A549 (cell line): ENCODE measurements around the gene PPP1R18. TPM values are rescaled to one million over a fixed set of nuclear protein-coding genes. Genes with fewer than 3 reads are reported as not detected.

Experiments used
- ATAC-seq, 2 experiments: fragments of 200-7000 bp in 1 of 2; fragments of >200 bp in 1 of 2; cut with Nextera tagmentation in 1 of 2; cut with Tn5 transposase in 1 of 2; 3 replicates each; pipeline versions ENCODE4 v1.8.0 to v1.9.1; 2018 to 2020; ENCODE audit warnings: mild to moderate bottlenecking in 1 of 2, moderate library complexity in 1 of 2
- CTCF ChIA-PET: fragments of 300-600 bp; sonication (Branson Sonifier 250); formaldehyde crosslinking; extraction: SDS; loops from one replicate; lab custom pipeline; 2021; ENCODE audit warnings: antibody characterized with exemption, inconsistent platforms; lab: Yijun Ruan, JAX
- POLR2A ChIA-PET: fragments of 350-600 bp; formaldehyde crosslinking; extraction: SDS; loops from one replicate; lab custom pipeline; 2021; ENCODE audit warnings: antibody characterized with exemption, inconsistent platforms; lab: Yijun Ruan, JAX
- DNase-seq, 2 experiments: peaks; one replicate each; pipeline versions ENCODE4 v3.0.0 to v3.0.0-alpha.2; 2011 to 2016; ENCODE audit warnings: low read depth in 1 of 2, low spot score in 1 of 2
- FAIRE-seq: peaks from 2 replicates; lab custom pipeline; 2011; peaks lifted over from hg19 to GRCh38; lab: Jason Lieb, UNC
- H3K27ac ChIP-seq, 2 experiments: fragments of >200 bp; sonication (Bioruptor Twin); formaldehyde crosslinking; 3 replicates each; pipeline ENCODE4 v1.5.1; 2016 to 2017
- H3K4me1 ChIP-seq: fragments of >200 bp; sonication (Bioruptor Twin); formaldehyde crosslinking; 3 replicates; pipeline ENCODE4 v1.6.1; 2016
- H3K4me2 ChIP-seq: fragments of >200 bp; sonication (Bioruptor Twin); formaldehyde crosslinking; 3 replicates; pipeline ENCODE4 v1.6.1; 2016
- H3K4me3 ChIP-seq: fragments of >200 bp; sonication (Bioruptor Twin); formaldehyde crosslinking; 3 replicates; pipeline ENCODE4 v1.5.1; 2016
- H3K9me3 ChIP-seq: fragments of >200 bp; sonication (Bioruptor Twin); formaldehyde crosslinking; 3 replicates; pipeline ENCODE4 v1.6.1; 2016
- CBX8 ChIP-seq: fragments of 200-600 bp; sonication (generic); IDR thresholded peaks from 2 replicates; pipeline ENCODE4 v1.6.1; 2016
- CHD4 ChIP-seq: fragments of 200-600 bp; sonication (generic); IDR thresholded peaks from 2 replicates; pipeline ENCODE4 v1.6.1; 2016; ENCODE audit warnings: antibody characterized with exemption, mild to moderate bottlenecking, borderline replicate concordance
- CTCF ChIP-seq: fragments of >200 bp; sonication (Bioruptor Twin); formaldehyde crosslinking; IDR thresholded peaks from 3 replicates; pipeline ENCODE4 v1.5.1; 2016
- HOXA7 ChIP-seq: fragments of 250-450 bp; sonication (Bioruptor Pico); IDR thresholded peaks from 2 replicates; pipeline ENCODE4 v1.5.0; 2020; ENCODE audit warnings: mild to moderate bottlenecking, moderate library complexity
- JUN ChIP-seq, 2 experiments: fragments of >200 bp; sonication (Bioruptor Twin); formaldehyde crosslinking; IDR thresholded peaks; 2 replicates in 1 of 2; 3 replicates in 1 of 2; pipeline ENCODE4 v1.6.1; 2016 to 2017
- MAFK ChIP-seq: fragments of 450-650 bp; IDR thresholded peaks from 2 replicates; pipeline ENCODE4 v1.6.1; 2014; ENCODE audit not compliant: partially characterized antibody
- MAX ChIP-seq: IDR thresholded peaks from 2 replicates; pipeline ENCODE4 v1.6.1; 2012
- NPAS2 ChIP-seq: fragments of 250-450 bp; sonication (Bioruptor Pico); IDR thresholded peaks from 2 replicates; pipeline ENCODE4 v1.8.0; 2022; ENCODE audit warnings: mild to moderate bottlenecking, moderate library complexity, borderline replicate concordance
- PHF8 ChIP-seq: fragments of 200-600 bp; sonication (generic); IDR thresholded peaks from 2 replicates; pipeline ENCODE4 v1.6.1; 2016; ENCODE audit warnings: low read depth, mild to moderate bottlenecking, antibody characterized with exemption, moderate library complexity, borderline replicate concordance
- POLR2A ChIP-seq: IDR thresholded peaks from 2 replicates; pipeline ENCODE4 v1.6.1; 2012; ENCODE audit warnings: mild to moderate bottlenecking, low read length
- ZC3H11A ChIP-seq: fragments of 450-650 bp; IDR thresholded peaks from 2 replicates; pipeline ENCODE4 v1.6.1; 2014; ENCODE audit warnings: antibody characterized with exemption, mild to moderate bottlenecking
- ZFP36 ChIP-seq: fragments of 450-650 bp; IDR thresholded peaks from 2 replicates; pipeline ENCODE4 v1.6.1; 2014; ENCODE audit warnings: borderline replicate concordance; ENCODE audit not compliant: partially characterized antibody
- WGBS: methylation state at CpG from one replicate; pipeline ENCODE4 v1.1.6; 2017; ENCODE audit errors: missing lambda C conversion rate; 5-methylcytosine and 5-hydroxymethylcytosine counted together
- polyA plus RNA-seq, 4 experiments: library from polyadenylated mRNA; depleted of rRNA in 3 of 4; stranded (reverse); fragments of >200 nt; fragmentation: RNase III in 1 of 4; extraction: RNeasy Plus Mini Kit Qiagen cat#74134 plus additional on column Dnase treatment in 1 of 4; gene quantifications; 2 replicates in 3 of 4; 3 replicates in 1 of 4; pipeline ENCODE4 v1.2.3, GENCODE V29; 2011 to 2017
- small RNA-seq, 6 experiments: library from RNA; depleted of rRNA; stranded (forward); fragments of <200 nt; gene quantifications; one replicate each; pipeline ENCODE3, GENCODE V24; 2012
- TF ChIP-seq, protein P1 (sequence below): IDR thresholded peaks from 2 replicates; pipeline ENCODE4 v1.6.1; 2012

PPP1R18 gene
- polyA plus RNA-seq, 2 of the 4 experiments (the other 2 are of a cell fraction) = 17.1 to 20.6 TPM

DNA sequence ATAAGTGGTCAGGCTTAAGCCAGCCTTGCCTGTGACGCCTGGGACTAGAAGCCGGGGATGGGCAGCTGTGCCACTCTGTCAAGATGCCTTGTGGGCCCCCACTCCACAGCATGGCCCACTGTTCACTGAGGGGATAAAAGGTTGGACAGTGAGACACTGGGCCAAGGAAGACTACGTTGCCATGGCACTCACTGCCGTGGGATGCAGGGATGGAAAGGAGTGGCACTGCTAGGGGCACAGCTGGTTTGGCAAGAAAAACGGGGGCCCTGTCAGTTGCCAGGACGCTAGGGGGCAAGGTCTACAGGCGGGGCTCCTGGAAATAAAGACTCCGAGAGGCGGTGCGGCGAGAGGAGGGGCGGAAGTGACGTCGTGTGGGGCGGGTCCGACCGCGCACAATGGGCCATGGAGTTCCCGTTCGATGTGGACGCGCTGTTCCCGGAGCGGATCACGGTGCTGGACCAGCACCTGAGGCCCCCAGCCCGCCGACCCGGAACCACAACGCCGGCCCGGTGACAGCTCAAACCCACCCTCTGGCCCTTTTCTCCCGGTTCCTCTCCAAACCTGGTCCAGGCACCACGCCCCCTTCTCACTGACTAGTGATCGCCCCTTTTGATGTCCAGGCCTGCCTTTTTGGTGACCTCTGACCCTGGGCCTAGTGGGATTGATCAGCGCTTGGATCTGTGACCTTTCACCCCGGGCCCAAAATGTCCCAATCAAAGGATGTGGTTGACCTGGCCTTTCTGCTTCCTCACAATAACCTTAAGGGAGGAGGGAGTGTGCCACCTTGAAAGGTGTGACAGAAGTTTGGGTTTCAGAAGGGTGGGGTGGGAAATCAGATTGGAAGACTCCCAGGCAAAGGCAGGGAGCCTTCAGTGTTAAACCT, 59.7 kb downstream of the PPP1R18 start, which contains the start of gene ATAT1:
Gene ATAT1, plus strand, starts transcription at position 391 of the 883 bp plus-strand sequence.
- CTCF ChIA-PET = interaction anchor here (1.0 to 1.6 kb wide), 4 partner anchors 9 to 52 kb away, joined by 3 to 5 read pairs (median 4); partner anchors contain the start of genes DHX16, MRPS18B and PPP1R10
- ATAC-seq (peak; percentile 98 to 99), DNase-seq (peak; percentile 80 to 82), FAIRE-seq (no peak)
- 4% methylated on average over 30 of the region's 36 CpGs for WGBS
- H3K27ac ChIP-seq = peak within 1 kb of the TSS; percentile 76 to 98
- peak within 1 kb of the TSS; percentile 81 for H3K4me2 ChIP-seq
- peaks cover 13% of the 10 kb centered on the region for H3K4me1 ChIP-seq
- POLR2A ChIA-PET = interaction anchor here (1.9 kb wide), 1 partner anchor 9 kb away, joined by 7 read pairs; the partner anchor contains the start of genes MRPS18B and PPP1R10
- H3K4me3 ChIP-seq = peak within 1 kb of the TSS; percentile 55
- no peaks in the 10 kb centered on the region for H3K9me3 ChIP-seq
- TF ChIP-seq MAFK (no peak), HOXA7 (CRISPR knock-in tag) (0 out of 2 replicates have a peak, but pooled peaks have one; percentile 45), POLR2A (peak; percentile 80), JUN (IDR thresholded peaks at IDR 0.05) (peak in 1 of 2 experiments; percentile 71; a peak in 4 of 5 replicates), ZC3H11A (no peak), PHF8 (peak; percentile 52; the same call in 1 of the 2 replicates), CHD4 (no peak), NPAS2 (no peak), MAX (peak; percentile 45), CTCF (0 out of 3 replicates have a peak, but pooled peaks have one; percentile 9), CBX8 (no peak), ZFP36 (no peak)
- TF ChIP-seq, protein P1, sequence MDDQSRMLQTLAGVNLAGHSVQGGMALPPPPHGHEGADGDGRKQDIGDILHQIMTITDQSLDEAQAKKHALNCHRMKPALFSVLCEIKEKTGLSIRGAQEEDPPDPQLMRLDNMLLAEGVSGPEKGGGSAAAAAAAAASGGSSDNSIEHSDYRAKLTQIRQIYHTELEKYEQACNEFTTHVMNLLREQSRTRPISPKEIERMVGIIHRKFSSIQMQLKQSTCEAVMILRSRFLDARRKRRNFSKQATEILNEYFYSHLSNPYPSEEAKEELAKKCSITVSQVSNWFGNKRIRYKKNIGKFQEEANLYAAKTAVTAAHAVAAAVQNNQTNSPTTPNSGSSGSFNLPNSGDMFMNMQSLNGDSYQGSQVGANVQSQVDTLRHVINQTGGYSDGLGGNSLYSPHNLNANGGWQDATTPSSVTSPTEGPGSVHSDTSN = peak; percentile 90

Small RNA genes within 50 kb of the gene (small RNA-seq; reads per million reads assigned to genes)
- gene RF00019 = 0 reads per million in 6 experiments

Other genes starting within 250 kb of the PPP1R18 start
- gene HLA-E, start 197.1 kb downstream of the PPP1R18 start, polyA plus RNA-seq (2011; rRNA removed) = 38.3 and 40.0 TPM in 2 replicates
- gene HLA-E, start 197.1 kb downstream of the PPP1R18 start, polyA plus RNA-seq (2017; fragmentation: RNase III; extraction: RNeasy Plus Mini Kit Qiagen cat#74134 plus additional on column Dnase treatment) = 33.6 to 41.7 TPM (median 40.3 TPM) in 3 replicates
- 18.5 and 25.6 TPM in 2 replicates for gene GNL1, start 130.2 kb downstream of the PPP1R18 start, polyA plus RNA-seq (2011; rRNA removed)
- gene GNL1, start 130.2 kb downstream of the PPP1R18 start, polyA plus RNA-seq (2017; fragmentation: RNase III; extraction: RNeasy Plus Mini Kit Qiagen cat#74134 plus additional on column Dnase treatment) = 19.9 to 28.7 TPM (median 27.2 TPM) in 3 replicates
- gene PRR3, start 129.3 kb downstream of the PPP1R18 start, polyA plus RNA-seq (2011; rRNA removed) = 24.1 and 29.5 TPM in 2 replicates
- 12.8 to 13.8 TPM (median 12.8 TPM) in 3 replicates for gene PRR3, start 129.3 kb downstream of the PPP1R18 start, polyA plus RNA-seq (2017; fragmentation: RNase III; extraction: RNeasy Plus Mini Kit Qiagen cat#74134 plus additional on column Dnase treatment)
- 30.2 and 31.0 TPM in 2 replicates for gene ABCF1, start 115.2 kb downstream of the PPP1R18 start, polyA plus RNA-seq (2011; rRNA removed)
- 71.3 to 73.3 TPM (median 72.0 TPM) in 3 replicates for gene ABCF1, start 115.2 kb downstream of the PPP1R18 start, polyA plus RNA-seq (2017; fragmentation: RNase III; extraction: RNeasy Plus Mini Kit Qiagen cat#74134 plus additional on column Dnase treatment)
- 33.3 and 37.6 TPM in 2 replicates for gene PPP1R10, start 69.4 kb downstream of the PPP1R18 start, polyA plus RNA-seq (2011; rRNA removed)
- 25.2 to 28.4 TPM (median 26.4 TPM) in 3 replicates for gene PPP1R10, start 69.4 kb downstream of the PPP1R18 start, polyA plus RNA-seq (2017; fragmentation: RNase III; extraction: RNeasy Plus Mini Kit Qiagen cat#74134 plus additional on column Dnase treatment)
- 91.1 and 97.3 TPM in 2 replicates for gene MRPS18B, start 68.8 kb downstream of the PPP1R18 start, polyA plus RNA-seq (2011; rRNA removed)
- gene MRPS18B, start 68.8 kb downstream of the PPP1R18 start, polyA plus RNA-seq (2017; fragmentation: RNase III; extraction: RNeasy Plus Mini Kit Qiagen cat#74134 plus additional on column Dnase treatment) = 83.6 to 104 TPM (median 85.3 TPM) in 3 replicates
- 7.4 and 9.3 TPM in 2 replicates for gene ATAT1, start 59.8 kb downstream of the PPP1R18 start, polyA plus RNA-seq (2011; rRNA removed)
- gene ATAT1, start 59.8 kb downstream of the PPP1R18 start, polyA plus RNA-seq (2017; fragmentation: RNase III; extraction: RNeasy Plus Mini Kit Qiagen cat#74134 plus additional on column Dnase treatment) = 8.6 to 9.3 TPM (median 8.6 TPM) in 3 replicates
- gene C6orf136, start 39.5 kb downstream of the PPP1R18 start, polyA plus RNA-seq (2011; rRNA removed) = 7.5 and 9.2 TPM in 2 replicates
- gene C6orf136, start 39.5 kb downstream of the PPP1R18 start, polyA plus RNA-seq (2017; fragmentation: RNase III; extraction: RNeasy Plus Mini Kit Qiagen cat#74134 plus additional on column Dnase treatment) = 11.4 to 12.6 TPM (median 11.7 TPM) in 3 replicates
- 31.3 and 31.6 TPM in 2 replicates for gene DHX16, start 13.6 kb downstream of the PPP1R18 start, polyA plus RNA-seq (2011; rRNA removed)
- 27.7 to 31.6 TPM (median 30.3 TPM) in 3 replicates for gene DHX16, start 13.6 kb downstream of the PPP1R18 start, polyA plus RNA-seq (2017; fragmentation: RNase III; extraction: RNeasy Plus Mini Kit Qiagen cat#74134 plus additional on column Dnase treatment)
- 11.3 and 12.4 TPM in 2 replicates for gene NRM, start 4.3 kb upstream of the PPP1R18 start, polyA plus RNA-seq (2011; rRNA removed)
- gene NRM, start 4.3 kb upstream of the PPP1R18 start, polyA plus RNA-seq (2017; fragmentation: RNase III; extraction: RNeasy Plus Mini Kit Qiagen cat#74134 plus additional on column Dnase treatment) = 13.0 to 14.5 TPM (median 13.0 TPM) in 3 replicates
- 8.2 and 13.3 TPM in 2 replicates for gene MDC1, start 30.6 kb upstream of the PPP1R18 start, polyA plus RNA-seq (2011; rRNA removed)
- gene MDC1, start 30.6 kb upstream of the PPP1R18 start, polyA plus RNA-seq (2017; fragmentation: RNase III; extraction: RNeasy Plus Mini Kit Qiagen cat#74134 plus additional on column Dnase treatment) = 14.9 to 21.4 TPM (median 16.5 TPM) in 3 replicates
- gene TUBB, start 33.7 kb upstream of the PPP1R18 start, polyA plus RNA-seq (2011; rRNA removed) = 691 and 782 TPM in 2 replicates
- 1,022 to 1,121 TPM (median 1,044 TPM) in 3 replicates for gene TUBB, start 33.7 kb upstream of the PPP1R18 start, polyA plus RNA-seq (2017; fragmentation: RNase III; extraction: RNeasy Plus Mini Kit Qiagen cat#74134 plus additional on column Dnase treatment)
- 135 and 136 TPM in 2 replicates for gene FLOT1, start 56.0 kb upstream of the PPP1R18 start, polyA plus RNA-seq (2011; rRNA removed)
- gene FLOT1, start 56.0 kb upstream of the PPP1R18 start, polyA plus RNA-seq (2017; fragmentation: RNase III; extraction: RNeasy Plus Mini Kit Qiagen cat#74134 plus additional on column Dnase treatment) = 89.7 to 99.2 TPM (median 89.9 TPM) in 3 replicates
- gene IER3, start 57.9 kb upstream of the PPP1R18 start, polyA plus RNA-seq (2011; rRNA removed) = 116 and 202 TPM in 2 replicates
- gene IER3, start 57.9 kb upstream of the PPP1R18 start, polyA plus RNA-seq (2017; fragmentation: RNase III; extraction: RNeasy Plus Mini Kit Qiagen cat#74134 plus additional on column Dnase treatment) = 89.1 to 108 TPM (median 104 TPM) in 3 replicates
- gene DDR1, start 197.9 kb upstream of the PPP1R18 start, polyA plus RNA-seq (2011; rRNA removed) = 19.8 and 25.8 TPM in 2 replicates
- 31.9 to 44.2 TPM (median 43.5 TPM) in 3 replicates for gene DDR1, start 197.9 kb upstream of the PPP1R18 start, polyA plus RNA-seq (2017; fragmentation: RNase III; extraction: RNeasy Plus Mini Kit Qiagen cat#74134 plus additional on column Dnase treatment)
- gene GTF2H4, start 221.6 kb upstream of the PPP1R18 start, polyA plus RNA-seq (2011; rRNA removed) = 19.7 and 24.8 TPM in 2 replicates
- gene GTF2H4, start 221.6 kb upstream of the PPP1R18 start, polyA plus RNA-seq (2017; fragmentation: RNase III; extraction: RNeasy Plus Mini Kit Qiagen cat#74134 plus additional on column Dnase treatment) = 24.1 to 28.6 TPM (median 24.9 TPM) in 3 replicates
- gene VARS2, start 227.6 kb upstream of the PPP1R18 start, polyA plus RNA-seq (2011; rRNA removed) = 15.5 and 16.1 TPM in 2 replicates
- gene VARS2, start 227.6 kb upstream of the PPP1R18 start, polyA plus RNA-seq (2017; fragmentation: RNase III; extraction: RNeasy Plus Mini Kit Qiagen cat#74134 plus additional on column Dnase treatment) = 12.4 to 15.2 TPM (median 15.0 TPM) in 3 replicates
- not detected in 2 replicates for gene SFTA2, start 245.5 kb upstream of the PPP1R18 start, polyA plus RNA-seq (2011; rRNA removed)
- not detected in 3 replicates for gene SFTA2, start 245.5 kb upstream of the PPP1R18 start, polyA plus RNA-seq (2017; fragmentation: RNase III; extraction: RNeasy Plus Mini Kit Qiagen cat#74134 plus additional on column Dnase treatment)